Neural cell (in vitro differentiated cells): ENCODE measurements around the gene TNIP2. TPM values are rescaled to one million over a fixed set of nuclear protein-coding genes. Genes with fewer than 3 reads are reported as not detected.

Source experiments
- H2AFZ ChIP-seq: fragments of 200-600, 300-800 bp; sonication (generic), shearing (Covaris generic); 2 replicates; pipeline ENCODE4 v1.6.0; 2014; ENCODE audit warnings: low read depth, mild to moderate bottlenecking, antibody characterized with exemption, low read length, moderate library complexity
- H3F3A ChIP-seq: fragments of 200-600 bp; shearing (Covaris generic); 2 replicates; pipeline ENCODE4 v1.6.1; 2016; ENCODE audit warnings: mild to moderate bottlenecking, moderate library complexity, mixed read lengths, antibody characterized with exemption, low read length; ENCODE audit not compliant: insufficient read depth, poor library complexity, severe bottlenecking
- H3K27ac ChIP-seq: fragments of 200-600, 300-800 bp; sonication (generic), shearing (Covaris generic); 2 replicates; pipeline ENCODE4 v1.5.1; 2014; ENCODE audit warnings: mild to moderate bottlenecking, low read length, moderate library complexity
- H3K27me3 ChIP-seq: fragments of 300-800, 200-600 bp; sonication (generic), shearing (Covaris generic); 2 replicates; pipeline ENCODE4 v1.6.0; 2014; ENCODE audit warnings: mild to moderate bottlenecking, low read depth, low read length, moderate library complexity; ENCODE audit not compliant: insufficient read depth
- H3K36me3 ChIP-seq: fragments of 300-800, 200-600 bp; sonication (generic), shearing (Covaris generic); 2 replicates; pipeline ENCODE4 v1.5.1; 2014; ENCODE audit warnings: mild to moderate bottlenecking, antibody characterized with exemption, low read length, moderate library complexity; ENCODE audit not compliant: insufficient read depth
- H3K4me2 ChIP-seq: fragments of 300-800, 200-600 bp; sonication (generic), shearing (Covaris generic); 2 replicates; pipeline ENCODE4 v1.6.0; 2014; ENCODE audit warnings: mild to moderate bottlenecking, low read length
- H3K4me3 ChIP-seq: fragments of 300-800, 200-600 bp; sonication (generic), shearing (Covaris generic); 2 replicates; pipeline ENCODE4 v1.5.1; 2014; ENCODE audit warnings: mild to moderate bottlenecking, low read length, moderate library complexity
- H3K79me2 ChIP-seq: fragments of 200-600 bp; shearing (Covaris generic); replicated peaks from 2 replicates; pipeline ENCODE4 v1.6.0; 2014; ENCODE audit warnings: mild to moderate bottlenecking, low read length, moderate library complexity; ENCODE audit not compliant: insufficient read depth
- H3K9ac ChIP-seq: fragments of 300-800, 200-600 bp; sonication (generic), shearing (Covaris generic); 2 replicates; pipeline ENCODE4 v1.6.1; 2016; ENCODE audit warnings: mild to moderate bottlenecking, low read length, mixed read lengths
- H3K9me2 ChIP-seq: fragments of 200-600 bp; shearing (Covaris generic); 2 replicates; pipeline ENCODE4 v1.6.1; 2016; ENCODE audit warnings: mild to moderate bottlenecking, low read length, mixed read lengths; ENCODE audit not compliant: insufficient read depth
- H3K9me3 ChIP-seq: fragments of 200-600, 300-800 bp; sonication (generic), shearing (Covaris generic); 2 replicates; pipeline ENCODE4 v1.6.1; 2016; ENCODE audit warnings: mild to moderate bottlenecking, mixed run types, low read length, moderate library complexity, mixed read lengths
- H4K20me1 ChIP-seq: fragments of 200-600 bp; shearing (Covaris generic); 2 replicates; pipeline ENCODE4 v1.6.1; 2016; ENCODE audit warnings: mild to moderate bottlenecking, mixed run types; ENCODE audit not compliant: insufficient read depth
- EP300 ChIP-seq: fragments of 450-650 bp; conservative IDR thresholded peaks from 2 replicates; pipeline ENCODE4 v1.6.1; 2014; ENCODE audit warnings: antibody characterized with exemption, mild to moderate bottlenecking, moderate library complexity; ENCODE audit not compliant: poor library complexity, severe bottlenecking
- EZH2 ChIP-seq: fragments of 200-600, 300-800 bp; shearing (Covaris generic), sonication (generic); IDR thresholded peaks from 2 replicates; pipeline ENCODE4 v1.6.1; 2014; ENCODE audit warnings: antibody characterized with exemption, low read length, borderline replicate concordance, mild to moderate bottlenecking; ENCODE audit not compliant: insufficient read depth, poor library complexity, severe bottlenecking
- MXI1 ChIP-seq: fragments of 450-650 bp; conservative IDR thresholded peaks from 2 replicates; pipeline ENCODE4 v1.6.1; 2014; ENCODE audit warnings: antibody characterized with exemption, mild to moderate bottlenecking; ENCODE audit not compliant: poor library complexity, severe bottlenecking
- POLR2AphosphoS5 ChIP-seq: IDR thresholded peaks from 2 replicates; pipeline ENCODE4 v1.6.1; 2012
- RAD21 ChIP-seq: fragments of 450-650 bp; conservative IDR thresholded peaks from 2 replicates; pipeline ENCODE4 v1.6.1; 2014; ENCODE audit warnings: antibody characterized with exemption, mild to moderate bottlenecking, moderate library complexity
- SMC3 ChIP-seq: fragments of 450-650 bp; conservative IDR thresholded peaks from 2 replicates; pipeline ENCODE4 v1.6.1; 2014; ENCODE audit warnings: antibody characterized with exemption, mild to moderate bottlenecking, moderate library complexity; ENCODE audit not compliant: poor library complexity
- TAF1 ChIP-seq: IDR thresholded peaks from 2 replicates; pipeline ENCODE4 v1.6.1; 2012; ENCODE audit warnings: low read depth
- polyA plus RNA-seq: library from polyadenylated mRNA; depleted of rRNA; stranded (reverse); fragments of >200 nt; gene quantifications from 2 replicates; pipeline ENCODE4 v1.2.3, GENCODE V29; 2014
- TF ChIP-seq, protein P1 (sequence below): fragments of 450-650 bp; IDR thresholded peaks from 2 replicates; pipeline ENCODE4 v1.5.1; 2014; ENCODE audit warnings: antibody characterized with exemption, mild to moderate bottlenecking, moderate library complexity; ENCODE audit not compliant: poor library complexity, severe bottlenecking
- TF ChIP-seq, protein P2 (sequence below): IDR thresholded peaks from 2 replicates; pipeline ENCODE4 v1.6.1; 2012; ENCODE audit warnings: borderline replicate concordance

The TNIP2 gene
- polyA plus RNA-seq, 1 donor from 2014 or later, result 13.0 TPM

DNA sequence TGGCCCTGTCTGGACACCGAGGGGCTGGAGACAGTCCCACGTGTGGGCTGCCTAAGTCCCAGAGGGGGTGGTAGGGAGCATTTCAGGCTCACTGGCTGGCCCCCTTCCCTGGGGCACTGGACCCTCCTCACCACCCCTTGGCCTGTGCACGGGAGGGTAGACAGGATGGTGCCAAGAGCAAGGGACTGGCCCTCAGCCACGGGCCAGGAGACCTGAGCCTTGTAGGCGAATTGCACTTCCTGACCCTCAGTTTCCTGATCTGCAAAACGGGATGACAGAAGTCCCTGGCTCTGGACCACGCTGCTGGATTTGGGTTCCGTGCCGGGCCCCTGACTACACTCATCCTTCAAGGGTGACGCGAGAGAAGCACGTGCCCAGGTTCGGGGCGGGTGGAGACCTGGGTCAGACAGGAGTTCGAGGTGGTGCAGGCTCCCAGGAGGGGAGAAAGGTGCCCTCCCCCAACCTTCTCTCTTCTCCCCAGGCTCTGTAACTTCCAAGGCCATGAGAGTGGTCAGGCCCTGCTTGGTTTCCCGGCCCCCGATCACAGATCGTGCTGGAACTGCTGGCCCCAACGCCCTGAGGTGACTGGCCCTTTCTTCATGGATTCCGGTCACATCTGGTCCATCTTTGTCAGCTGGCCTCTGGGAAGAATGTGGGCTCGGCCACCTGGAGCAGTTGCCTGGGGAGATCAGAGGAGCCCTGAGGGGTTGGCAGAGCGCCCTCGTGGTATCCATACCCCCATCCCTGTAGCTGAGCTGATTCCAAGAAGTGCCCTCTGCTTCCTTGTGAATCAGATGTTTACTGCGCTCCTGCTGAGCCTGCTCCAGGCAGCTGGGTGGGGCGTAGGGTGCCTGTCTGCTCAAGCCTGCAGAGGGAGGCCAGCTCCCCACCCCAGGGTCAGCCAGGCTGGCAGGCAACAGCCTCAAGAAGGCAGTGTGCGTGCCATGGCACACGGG, 40.0 kb upstream of the TNIP2 start:
- no peaks in the 10 kb centered on the region for H3K36me3 ChIP-seq
- H3K4me2 ChIP-seq, result no peak overlapping the region
- peaks cover 22% of the 10 kb centered on the region for H3K27me3 ChIP-seq
- H3K9me2 ChIP-seq, result no peaks in the 10 kb centered on the region
- no peaks in the 10 kb centered on the region for H4K20me1 ChIP-seq
- no peak overlapping the region for H3K4me3 ChIP-seq
- TF ChIP-seq, protein P1, sequence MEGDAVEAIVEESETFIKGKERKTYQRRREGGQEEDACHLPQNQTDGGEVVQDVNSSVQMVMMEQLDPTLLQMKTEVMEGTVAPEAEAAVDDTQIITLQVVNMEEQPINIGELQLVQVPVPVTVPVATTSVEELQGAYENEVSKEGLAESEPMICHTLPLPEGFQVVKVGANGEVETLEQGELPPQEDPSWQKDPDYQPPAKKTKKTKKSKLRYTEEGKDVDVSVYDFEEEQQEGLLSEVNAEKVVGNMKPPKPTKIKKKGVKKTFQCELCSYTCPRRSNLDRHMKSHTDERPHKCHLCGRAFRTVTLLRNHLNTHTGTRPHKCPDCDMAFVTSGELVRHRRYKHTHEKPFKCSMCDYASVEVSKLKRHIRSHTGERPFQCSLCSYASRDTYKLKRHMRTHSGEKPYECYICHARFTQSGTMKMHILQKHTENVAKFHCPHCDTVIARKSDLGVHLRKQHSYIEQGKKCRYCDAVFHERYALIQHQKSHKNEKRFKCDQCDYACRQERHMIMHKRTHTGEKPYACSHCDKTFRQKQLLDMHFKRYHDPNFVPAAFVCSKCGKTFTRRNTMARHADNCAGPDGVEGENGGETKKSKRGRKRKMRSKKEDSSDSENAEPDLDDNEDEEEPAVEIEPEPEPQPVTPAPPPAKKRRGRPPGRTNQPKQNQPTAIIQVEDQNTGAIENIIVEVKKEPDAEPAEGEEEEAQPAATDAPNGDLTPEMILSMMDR, result no peak
- no peaks in the 10 kb centered on the region for H3K9me3 ChIP-seq
- H3K27ac ChIP-seq, result no peak overlapping the region
- H2AFZ ChIP-seq, result no peak overlapping the region
- no peaks in the 10 kb centered on the region for H3F3A ChIP-seq
- no peaks in the 10 kb centered on the region for H3K79me2 ChIP-seq
- H3K9ac ChIP-seq, result no peak overlapping the region

DNA sequence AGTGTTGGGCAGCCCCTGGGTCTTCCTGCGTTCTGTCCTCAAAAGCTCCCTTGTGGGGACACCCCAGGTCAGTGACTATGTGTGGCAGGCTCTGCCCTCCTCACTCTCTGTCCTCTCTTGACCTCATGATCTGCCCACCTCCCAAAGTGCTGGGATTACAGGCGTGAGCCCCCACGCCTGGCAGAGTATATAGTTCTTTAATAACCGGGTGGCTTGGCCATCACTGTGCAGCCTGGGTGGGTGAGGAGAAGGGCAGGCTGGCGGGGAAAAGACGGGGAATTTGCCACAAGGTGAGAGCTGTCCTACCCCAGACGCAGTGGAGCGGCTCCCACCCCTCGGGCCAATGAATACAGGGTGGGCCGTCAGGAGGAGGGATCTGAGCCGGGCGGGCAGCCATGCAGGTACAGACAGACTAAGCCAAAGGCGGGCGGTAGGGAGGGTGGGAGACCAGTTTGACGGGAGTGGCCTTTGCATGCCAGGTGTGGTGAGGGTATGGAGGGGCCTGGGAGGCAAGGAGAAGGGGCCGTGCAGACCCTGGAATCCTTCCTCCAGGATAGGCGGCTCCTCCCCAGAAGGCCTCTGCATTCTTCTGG, 39.3 kb upstream of the TNIP2 start:
- no peak overlapping the region for H2AFZ ChIP-seq
- H3K9me2 ChIP-seq, result no peaks in the 10 kb centered on the region
- no peaks in the 10 kb centered on the region for H3K79me2 ChIP-seq
- H3K9ac ChIP-seq, result no peak overlapping the region
- no peaks in the 10 kb centered on the region for H3K9me3 ChIP-seq
- H3K4me2 ChIP-seq, result no peak overlapping the region
- no peak overlapping the region for H3K4me3 ChIP-seq
- H3K36me3 ChIP-seq, result no peaks in the 10 kb centered on the region
- H4K20me1 ChIP-seq, result no peaks in the 10 kb centered on the region
- H3F3A ChIP-seq, result no peaks in the 10 kb centered on the region
- H3K27me3 ChIP-seq, result peaks cover 22% of the 10 kb centered on the region
- TF ChIP-seq, protein P1, result no peak
- TF ChIP-seq POLR2AphosphoS5 (no peak), EZH2 (no peak), SMC3 (no peak), RAD21 (no peak), MXI1 (no peak), EP300 (no peak), TAF1 (no peak)
- TF ChIP-seq, protein P2, sequence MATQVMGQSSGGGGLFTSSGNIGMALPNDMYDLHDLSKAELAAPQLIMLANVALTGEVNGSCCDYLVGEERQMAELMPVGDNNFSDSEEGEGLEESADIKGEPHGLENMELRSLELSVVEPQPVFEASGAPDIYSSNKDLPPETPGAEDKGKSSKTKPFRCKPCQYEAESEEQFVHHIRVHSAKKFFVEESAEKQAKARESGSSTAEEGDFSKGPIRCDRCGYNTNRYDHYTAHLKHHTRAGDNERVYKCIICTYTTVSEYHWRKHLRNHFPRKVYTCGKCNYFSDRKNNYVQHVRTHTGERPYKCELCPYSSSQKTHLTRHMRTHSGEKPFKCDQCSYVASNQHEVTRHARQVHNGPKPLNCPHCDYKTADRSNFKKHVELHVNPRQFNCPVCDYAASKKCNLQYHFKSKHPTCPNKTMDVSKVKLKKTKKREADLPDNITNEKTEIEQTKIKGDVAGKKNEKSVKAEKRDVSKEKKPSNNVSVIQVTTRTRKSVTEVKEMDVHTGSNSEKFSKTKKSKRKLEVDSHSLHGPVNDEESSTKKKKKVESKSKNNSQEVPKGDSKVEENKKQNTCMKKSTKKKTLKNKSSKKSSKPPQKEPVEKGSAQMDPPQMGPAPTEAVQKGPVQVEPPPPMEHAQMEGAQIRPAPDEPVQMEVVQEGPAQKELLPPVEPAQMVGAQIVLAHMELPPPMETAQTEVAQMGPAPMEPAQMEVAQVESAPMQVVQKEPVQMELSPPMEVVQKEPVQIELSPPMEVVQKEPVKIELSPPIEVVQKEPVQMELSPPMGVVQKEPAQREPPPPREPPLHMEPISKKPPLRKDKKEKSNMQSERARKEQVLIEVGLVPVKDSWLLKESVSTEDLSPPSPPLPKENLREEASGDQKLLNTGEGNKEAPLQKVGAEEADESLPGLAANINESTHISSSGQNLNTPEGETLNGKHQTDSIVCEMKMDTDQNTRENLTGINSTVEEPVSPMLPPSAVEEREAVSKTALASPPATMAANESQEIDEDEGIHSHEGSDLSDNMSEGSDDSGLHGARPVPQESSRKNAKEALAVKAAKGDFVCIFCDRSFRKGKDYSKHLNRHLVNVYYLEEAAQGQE, result no peak
- no peak overlapping the region for H3K27ac ChIP-seq
